ENCODE results near the gene ITGA2.

DNA sequence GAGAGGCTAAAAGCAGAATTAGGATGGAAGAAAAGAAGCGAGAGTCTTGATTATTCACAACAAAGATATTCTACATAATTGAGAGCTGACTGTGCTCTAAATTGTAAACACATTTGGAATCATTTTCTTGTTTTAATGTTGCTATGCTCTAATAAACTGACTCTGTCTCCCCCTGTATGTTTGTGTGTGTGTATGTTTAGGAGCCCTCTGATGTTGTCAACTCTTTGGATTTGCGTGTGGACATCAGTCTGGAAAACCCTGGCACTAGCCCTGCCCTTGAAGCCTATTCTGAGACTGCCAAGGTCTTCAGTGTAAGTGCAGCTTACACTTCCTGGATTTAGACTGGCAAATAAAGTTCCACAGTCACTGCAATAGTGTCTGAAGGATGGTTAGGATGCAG is 82.6 kb downstream of the ITGA2 start:
- TF ChIP-seq, protein P1, sequence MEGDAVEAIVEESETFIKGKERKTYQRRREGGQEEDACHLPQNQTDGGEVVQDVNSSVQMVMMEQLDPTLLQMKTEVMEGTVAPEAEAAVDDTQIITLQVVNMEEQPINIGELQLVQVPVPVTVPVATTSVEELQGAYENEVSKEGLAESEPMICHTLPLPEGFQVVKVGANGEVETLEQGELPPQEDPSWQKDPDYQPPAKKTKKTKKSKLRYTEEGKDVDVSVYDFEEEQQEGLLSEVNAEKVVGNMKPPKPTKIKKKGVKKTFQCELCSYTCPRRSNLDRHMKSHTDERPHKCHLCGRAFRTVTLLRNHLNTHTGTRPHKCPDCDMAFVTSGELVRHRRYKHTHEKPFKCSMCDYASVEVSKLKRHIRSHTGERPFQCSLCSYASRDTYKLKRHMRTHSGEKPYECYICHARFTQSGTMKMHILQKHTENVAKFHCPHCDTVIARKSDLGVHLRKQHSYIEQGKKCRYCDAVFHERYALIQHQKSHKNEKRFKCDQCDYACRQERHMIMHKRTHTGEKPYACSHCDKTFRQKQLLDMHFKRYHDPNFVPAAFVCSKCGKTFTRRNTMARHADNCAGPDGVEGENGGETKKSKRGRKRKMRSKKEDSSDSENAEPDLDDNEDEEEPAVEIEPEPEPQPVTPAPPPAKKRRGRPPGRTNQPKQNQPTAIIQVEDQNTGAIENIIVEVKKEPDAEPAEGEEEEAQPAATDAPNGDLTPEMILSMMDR (conservative IDR thresholded peaks at IDR 0.05), result no peak
- TF ChIP-seq ZFX (IDR thresholded peaks at IDR 0.05), result no peak

Measured in C4-2B (cell line).